AG04450 (cell line): Measurements from ENCODE around the gene MPHOSPH9. TPM values are rescaled to one million over a fixed set of nuclear protein-coding genes. Genes with fewer than 3 reads are reported as not detected.

Experiments used
- CTCF ChIA-PET: fragments of 300-600, 350-600 bp; formaldehyde crosslinking; extraction: SDS; loops from one replicate; lab custom pipeline; 2022; ENCODE audit warnings: antibody characterized with exemption, inconsistent platforms; lab: Charles Lee
- POLR2A ChIA-PET: fragments of 350-600 bp; formaldehyde crosslinking; extraction: SDS; loops from one replicate; lab custom pipeline; 2021; ENCODE audit warnings: antibody characterized with exemption, inconsistent platforms; lab: Yijun Ruan, JAX
- DNase-seq: peaks from one replicate; pipeline ENCODE4 v3.0.0-alpha.2; 2011; ENCODE audit warnings: low read depth, low spot score
- H3K27ac ChIP-seq: one replicate; pipeline ENCODE4 v1.5.1; 2012; ENCODE audit warnings: low read depth, low read length, control low read depth
- H3K27me3 ChIP-seq: one replicate; pipeline ENCODE4 v1.6.0; 2012; ENCODE audit warnings: low read length; ENCODE audit not compliant: control insufficient read depth, insufficient read depth
- H3K4me3 ChIP-seq: 2 replicates; pipeline ENCODE4 v1.5.1; 2011; ENCODE audit warnings: mild to moderate bottlenecking, low read depth, low read length, control low read depth
- H3K9me3 ChIP-seq: 2 replicates; pipeline ENCODE4 v1.5.1; 2012; ENCODE audit warnings: low read length; ENCODE audit not compliant: control insufficient read depth, insufficient read depth
- polyA plus RNA-seq: library from polyadenylated mRNA; depleted of rRNA; stranded (reverse); fragments of >200 nt; gene quantifications from 2 replicates; pipeline ENCODE4 v1.2.3, GENCODE V29; 2011
- TF ChIP-seq, protein P1 (sequence below): IDR thresholded peaks from 2 replicates; pipeline ENCODE4 v1.5.1; 2011; ENCODE audit warnings: low read depth, low read length, control low read depth, inconsistent platforms

Gene MPHOSPH9
- polyA plus RNA-seq, 1 experiment: 20.3 TPM

- H3K27ac ChIP-seq: peak overlapping the region; percentile 90
- CTCF ChIA-PET: interaction anchor here (0.6 to 1.4 kb wide), 5 partner anchors 12 to 1690 kb away, joined by 3 to 5 read pairs (median 3); no protein-coding TSS in a partner anchor
These were observed 36.5 kb upstream of the MPHOSPH9 start for GRCh38 chr12:123269395-123269892.

DNA sequence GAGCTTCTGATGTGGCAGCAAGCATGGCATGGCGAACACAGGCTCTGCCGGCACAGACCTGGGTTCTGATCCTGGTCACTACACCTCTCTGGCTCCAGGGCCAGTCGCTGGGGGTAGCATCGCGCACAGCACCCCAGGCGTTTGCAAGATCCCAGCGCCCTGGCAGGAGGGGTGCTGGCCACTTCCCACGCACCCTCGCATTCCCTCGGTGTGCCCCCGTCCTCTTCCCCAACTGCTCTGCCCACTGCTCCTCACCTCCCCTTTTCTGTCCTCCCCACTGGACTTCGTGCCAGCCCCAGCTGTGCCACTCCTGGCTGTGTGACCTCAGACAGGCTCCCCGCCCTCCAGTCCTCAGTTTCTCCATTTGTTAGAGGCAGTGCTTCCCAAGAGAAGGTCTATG lies 35.9 kb upstream of the MPHOSPH9 start:
- no peak for DNase-seq
- H3K27me3 ChIP-seq: no peaks in the 10 kb centered on the region
- CTCF ChIA-PET: interaction anchor here (0.6 to 1.4 kb wide), 3 partner anchors 11 to 1691 kb away, joined by 3 to 4 read pairs (median 3); no protein-coding TSS in a partner anchor
- TF ChIP-seq, protein P1, sequence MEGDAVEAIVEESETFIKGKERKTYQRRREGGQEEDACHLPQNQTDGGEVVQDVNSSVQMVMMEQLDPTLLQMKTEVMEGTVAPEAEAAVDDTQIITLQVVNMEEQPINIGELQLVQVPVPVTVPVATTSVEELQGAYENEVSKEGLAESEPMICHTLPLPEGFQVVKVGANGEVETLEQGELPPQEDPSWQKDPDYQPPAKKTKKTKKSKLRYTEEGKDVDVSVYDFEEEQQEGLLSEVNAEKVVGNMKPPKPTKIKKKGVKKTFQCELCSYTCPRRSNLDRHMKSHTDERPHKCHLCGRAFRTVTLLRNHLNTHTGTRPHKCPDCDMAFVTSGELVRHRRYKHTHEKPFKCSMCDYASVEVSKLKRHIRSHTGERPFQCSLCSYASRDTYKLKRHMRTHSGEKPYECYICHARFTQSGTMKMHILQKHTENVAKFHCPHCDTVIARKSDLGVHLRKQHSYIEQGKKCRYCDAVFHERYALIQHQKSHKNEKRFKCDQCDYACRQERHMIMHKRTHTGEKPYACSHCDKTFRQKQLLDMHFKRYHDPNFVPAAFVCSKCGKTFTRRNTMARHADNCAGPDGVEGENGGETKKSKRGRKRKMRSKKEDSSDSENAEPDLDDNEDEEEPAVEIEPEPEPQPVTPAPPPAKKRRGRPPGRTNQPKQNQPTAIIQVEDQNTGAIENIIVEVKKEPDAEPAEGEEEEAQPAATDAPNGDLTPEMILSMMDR: no peak
- H3K4me3 ChIP-seq: peak overlapping the region; percentile 87
- no peaks in the 10 kb centered on the region; the same call in 1 of the 2 replicates for H3K9me3 ChIP-seq
- peak overlapping the region; percentile 57 for H3K27ac ChIP-seq
- POLR2A ChIA-PET: interaction anchor here (0.6 to 1.0 kb wide), 2 partner anchors 13 to 36 kb away, joined by 3 to 8 read pairs; partner anchors contain the start of genes MPHOSPH9 and MTRFR

More at GRCh38 chr12:123269395-123269892, 36.5 kb upstream of the MPHOSPH9 start:
- no peak for DNase-seq
- Histone ChIP-seq H3K27me3 (no peaks in the 10 kb centered on the region), H3K4me3 (peak overlapping the region; percentile 87), H3K9me3 (no peaks in the 10 kb centered on the region; the same call in 1 of the 2 replicates)
- TF ChIP-seq, protein P1: no peak
- POLR2A ChIA-PET: interaction anchor here (0.6 to 1.0 kb wide), 4 partner anchors 13 to 114 kb away, joined by 3 to 8 read pairs (median 4); partner anchors contain the start of genes MPHOSPH9 and MTRFR

- CTCF ChIA-PET: interaction anchor here (1.4 kb wide), 1 partner anchor 10 kb away, joined by 3 read pairs; no protein-coding TSS in a partner anchor
- DNase-seq: no peak
- H3K27me3 ChIP-seq: no peaks in the 10 kb centered on the region
- peak overlapping the region; percentile 11 for H3K27ac ChIP-seq
- H3K9me3 ChIP-seq: no peaks in the 10 kb centered on the region; the same call in 1 of the 2 replicates
- no peak overlapping the region for H3K4me3 ChIP-seq
- POLR2A ChIA-PET: interaction anchor here (0.6 to 1.4 kb wide), 2 partner anchors 15 to 32 kb away, joined by 3 read pairs; no protein-coding TSS in a partner anchor
- TF ChIP-seq, protein P1: no peak
These were observed 35.3 kb upstream of the MPHOSPH9 start for GRCh38 chr12:123267991-123268843.

DNA sequence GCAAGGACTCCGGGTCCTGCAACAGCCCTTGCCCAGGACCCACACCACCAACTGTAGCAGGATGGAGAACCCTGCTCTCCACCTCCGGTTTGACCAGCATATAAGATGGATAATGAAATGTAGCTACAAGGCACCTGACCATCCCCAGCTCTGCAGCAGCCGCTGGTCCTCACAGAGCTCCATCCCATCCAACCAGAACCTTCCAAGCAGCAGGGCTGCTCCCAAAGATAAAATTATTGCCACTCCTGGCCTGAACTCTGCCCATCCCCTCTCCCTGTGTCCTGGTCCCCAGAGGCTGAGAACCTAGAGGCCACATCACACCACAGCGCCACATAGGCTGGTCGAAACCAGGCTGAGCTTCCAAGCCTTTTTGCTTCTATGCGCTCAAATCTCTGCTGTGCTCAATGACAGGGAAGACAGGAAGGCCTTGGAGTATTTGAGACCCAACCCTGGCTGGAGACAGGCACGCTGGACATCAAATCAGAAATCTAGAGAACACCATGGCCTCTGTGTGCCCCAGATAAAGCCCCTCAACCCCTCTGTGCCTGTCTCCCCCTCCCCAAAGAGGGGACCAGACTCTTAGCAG lies 34.5 kb upstream of the MPHOSPH9 start:
- TF ChIP-seq, protein P1: no peak
- ChIA-PET POLR2A (interaction anchor here (0.9 to 1.4 kb wide), 2 partner anchors 14 to 35 kb away, joined by 3 to 4 read pairs; partner anchors contain the start of genes MPHOSPH9 and MTRFR), CTCF (no interaction called here)
- Histone ChIP-seq H3K27ac (no peak overlapping the region), H3K9me3 (no peaks in the 10 kb centered on the region; the same call in 1 of the 2 replicates), H3K27me3 (no peaks in the 10 kb centered on the region), H3K4me3 (no peak overlapping the region)
- DNase-seq: no peak
